ENCODE data around the gene TES.
"Not testable (repeated sequence)": the region's sequence is repeated elsewhere in the genome, so short reads cannot be mapped to it uniquely, and the experiment has no call there.

TES gene

DNA sequence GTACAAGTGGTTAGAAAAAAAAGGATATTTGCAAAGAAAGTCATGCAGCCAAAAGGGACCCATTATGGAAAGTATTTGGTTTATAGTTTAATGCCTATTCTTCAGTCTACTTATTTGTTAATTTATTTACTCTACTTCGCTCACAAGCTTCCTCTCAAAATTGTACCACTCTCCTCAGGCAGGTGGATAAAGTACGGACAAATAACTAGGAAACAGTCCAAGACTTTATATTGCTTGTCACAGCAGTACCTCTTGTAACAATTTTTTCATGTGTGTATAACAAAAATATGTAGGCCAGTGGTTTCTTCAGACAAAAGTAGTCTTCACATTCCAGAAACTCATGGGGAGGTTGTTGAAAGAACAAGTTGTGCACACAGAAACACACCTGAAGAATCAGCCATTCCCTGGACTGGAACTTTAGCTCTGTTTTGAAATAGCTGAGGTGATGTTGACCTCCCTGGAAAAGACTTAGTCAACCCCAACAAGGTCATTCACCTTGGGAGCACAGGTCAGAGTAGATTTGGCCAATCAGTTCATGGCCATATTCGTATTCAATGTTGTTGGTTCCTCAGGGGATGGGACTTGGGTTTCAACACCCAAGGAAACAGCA, 73.4 kb downstream of the TES start:
- DNase-seq (ENCODE audit: low spot score) = no peak
- FAIRE-seq = no peak

- DNase-seq (ENCODE audit: low spot score) = no peak
- no peak for FAIRE-seq
Measured at GRCh38 chr7:116284390-116284789, 74.1 kb downstream of the TES start.

DNA sequence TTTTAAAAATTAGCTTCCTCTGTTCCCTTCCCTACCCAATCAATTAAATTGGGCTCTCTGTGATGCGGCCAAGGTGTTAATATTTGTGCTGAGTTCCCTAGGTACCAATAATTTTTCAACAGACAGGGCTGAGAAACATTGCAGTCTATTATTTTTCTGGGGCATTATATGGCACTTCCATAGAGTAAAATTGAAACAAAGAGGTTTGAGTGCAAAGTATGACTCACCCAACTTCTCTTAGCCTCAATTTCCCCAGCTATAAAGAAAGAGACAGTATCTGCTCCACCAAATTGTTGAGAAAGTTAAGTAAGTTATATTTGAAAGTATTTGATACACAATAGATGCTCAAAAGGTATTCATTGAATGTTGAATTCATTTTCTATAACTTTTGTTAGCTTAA, 74.9 kb downstream of the TES start:
- no peak for FAIRE-seq
- DNase-seq (ENCODE audit: low spot score) = no peak

- FAIRE-seq = no peak
- no peak for DNase-seq (ENCODE audit: low spot score)
Measured at GRCh38 chr7:116290740-116291139, 80.4 kb downstream of the TES start.

DNA sequence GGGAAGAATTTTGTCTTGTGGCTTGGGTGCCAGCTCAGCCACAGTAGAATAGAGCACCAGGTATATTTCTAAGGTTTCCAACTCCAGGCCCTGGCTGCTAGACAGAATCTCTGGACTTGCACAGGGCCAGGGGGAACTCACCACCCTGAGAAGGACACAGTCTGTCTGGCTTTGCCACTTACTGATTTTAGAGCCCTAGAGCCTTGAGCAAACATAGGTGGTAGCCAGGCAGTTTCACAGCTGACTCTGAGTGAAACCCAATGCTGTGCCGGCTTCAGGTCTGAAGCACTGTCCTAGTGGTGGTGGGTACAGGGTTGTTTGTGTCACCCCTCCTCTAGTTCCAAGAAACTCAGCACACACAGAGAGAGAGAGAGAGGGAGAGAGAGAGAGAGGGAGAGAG, 81.6 kb downstream of the TES start:
- no peak for FAIRE-seq
- no peak for DNase-seq (ENCODE audit: low spot score)

- no peak for DNase-seq (ENCODE audit: low spot score)
- FAIRE-seq = no peak
Measured at GRCh38 chr7:116292381-116292780, 82.0 kb downstream of the TES start.

GRCh38 chr7:116293139-116293538, 82.8 kb downstream of the TES start:
- no peak for DNase-seq (ENCODE audit: low spot score)
- FAIRE-seq = no peak

GRCh38 chr7:116293633-116294032, 83.3 kb downstream of the TES start:
- no peak for FAIRE-seq

DNA sequence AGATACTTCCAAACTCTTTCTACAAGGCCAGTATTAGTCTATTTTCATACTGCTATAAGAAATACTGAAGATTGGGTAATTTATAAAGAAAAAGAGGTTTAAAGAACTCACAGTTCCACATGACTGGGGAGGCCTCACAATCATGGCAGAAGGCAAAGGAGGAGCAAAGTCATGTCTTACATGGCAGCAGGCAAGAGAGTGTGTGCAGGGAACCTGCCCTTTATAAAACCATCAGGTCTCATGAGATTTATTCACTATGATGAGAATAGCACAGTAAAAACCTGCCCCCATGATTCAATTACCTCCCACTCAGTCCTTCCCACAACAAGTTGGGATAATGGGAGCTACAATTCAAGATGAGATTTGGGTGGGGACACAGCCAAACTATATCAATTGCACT, 85.6 kb downstream of the TES start:
- not testable (repeated sequence) for FAIRE-seq; DNase-seq (ENCODE audit: low spot score)

More at GRCh38 chr7:116293633-116294032, 83.3 kb downstream of the TES start:
- DNase-seq (ENCODE audit: low spot score) = no peak

GRCh38 chr7:116298055-116298454, 87.7 kb downstream of the TES start:
- FAIRE-seq = no peak
- DNase-seq (ENCODE audit: low spot score) = no peak

- FAIRE-seq = no peak
- no peak for DNase-seq (ENCODE audit: low spot score)
Measured at GRCh38 chr7:116298576-116298975, 88.2 kb downstream of the TES start.

DNA sequence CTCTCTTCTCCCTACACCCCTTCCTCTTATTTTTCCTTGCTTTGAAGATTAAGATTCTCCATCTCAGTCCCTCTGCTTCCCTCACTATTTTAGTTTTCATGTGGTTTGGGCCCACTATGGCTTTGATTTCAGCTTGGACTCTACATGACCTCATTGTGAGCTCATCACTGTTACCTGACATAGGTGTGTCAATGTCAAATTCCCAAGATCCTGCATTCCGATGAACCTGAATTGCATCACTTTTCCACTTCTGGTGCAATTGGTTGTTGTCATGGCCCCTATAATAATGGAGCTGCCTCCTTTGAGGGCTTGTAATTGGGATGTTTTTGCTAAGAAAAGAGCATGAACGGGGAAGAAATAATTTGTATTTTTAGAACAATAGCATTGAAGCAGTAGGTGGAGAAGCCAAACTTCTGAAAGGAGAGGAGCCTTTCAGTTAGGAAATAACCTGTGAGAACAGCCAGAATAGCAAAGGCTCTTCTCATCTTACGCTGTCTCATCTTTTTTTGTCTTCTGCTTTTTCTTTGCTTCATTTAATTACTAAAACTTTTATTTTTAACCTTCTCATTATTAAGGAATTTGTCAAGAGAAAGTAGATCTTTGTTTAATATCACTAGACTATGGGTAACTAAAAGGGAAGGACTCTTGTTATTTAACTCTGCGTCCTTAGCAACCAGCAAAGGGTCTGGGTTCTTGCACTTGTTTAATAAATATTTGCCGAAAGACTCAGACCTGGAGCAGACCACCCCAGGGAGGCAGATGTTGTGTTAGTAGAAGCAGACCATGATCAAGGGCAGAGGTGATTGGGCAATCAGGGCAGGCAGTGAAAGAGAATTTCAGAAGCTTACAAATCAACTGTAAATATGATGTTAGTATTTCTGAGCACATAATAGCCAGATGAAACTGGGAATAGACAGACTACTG, 95.4 kb downstream of the TES start:
- DNase-seq (ENCODE audit: low spot score) = no peak
- no peak for FAIRE-seq

- DNase-seq (ENCODE audit: low spot score) = no peak
- no peak for FAIRE-seq
Measured at GRCh38 chr7:116306409-116307048, 96.2 kb downstream of the TES start.

- FAIRE-seq = no peak
- DNase-seq (ENCODE audit: low spot score) = no peak
Measured at GRCh38 chr7:116307253-116307652, 96.9 kb downstream of the TES start.
